ENCODE measurements around the gene PNMT.

DNA sequence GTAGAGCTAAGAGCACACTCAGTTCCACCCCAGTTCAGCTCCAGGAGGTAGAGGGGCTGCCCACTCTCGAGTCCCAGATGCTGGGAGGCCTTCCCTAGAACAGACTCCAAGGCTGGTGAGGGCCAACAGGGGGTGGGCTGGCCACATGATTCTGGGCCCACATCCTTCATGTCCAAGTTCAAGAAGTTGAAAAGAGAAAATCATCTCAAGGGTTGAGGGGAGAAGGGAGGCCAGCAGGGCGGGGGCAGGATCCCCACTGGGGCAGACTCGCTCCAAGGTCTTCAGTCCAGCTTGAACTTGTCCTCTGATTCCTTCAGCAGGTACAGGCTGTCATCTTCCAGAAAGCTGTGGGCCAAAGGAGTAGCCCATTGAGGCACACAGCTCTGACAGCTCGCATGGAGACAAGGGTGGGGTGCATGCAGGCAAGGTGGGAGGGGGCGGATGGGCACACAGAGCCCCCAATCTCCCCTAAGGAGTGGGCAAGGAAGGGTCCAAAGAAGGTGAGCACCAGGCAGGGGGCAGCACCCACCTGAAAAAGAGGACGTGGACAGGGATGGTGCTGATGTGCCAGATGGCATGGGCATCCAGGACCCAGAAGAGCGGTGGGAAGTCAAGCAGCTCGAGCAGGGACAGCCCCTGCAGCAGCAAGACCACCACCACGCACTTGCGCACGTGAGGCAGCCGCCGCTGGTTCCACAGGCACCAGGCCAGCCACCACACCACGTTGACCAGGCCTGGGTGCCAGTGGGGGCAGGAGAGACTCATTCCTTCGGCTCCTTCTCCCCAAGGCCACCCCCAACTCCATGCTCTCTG, 4.5 kb downstream of the PNMT start:
- TF ChIP-seq TARDBP (IDR thresholded peaks at IDR 0.05) (no peak), FOXM1 (IDR thresholded peaks at IDR 0.05; ENCODE audit: borderline replicate concordance) (no peak), ZNF384 (IDR thresholded peaks at IDR 0.05) (no peak), ELF4 (IDR thresholded peaks at IDR 0.05) (no peak), SP1 (IDR thresholded peaks at IDR 0.05) (no peak), ARNT (IDR thresholded peaks at IDR 0.05) (no peak), L3MBTL2 (conservative IDR thresholded peaks at IDR 0.05) (no peak), FOXK2 (IDR thresholded peaks at IDR 0.05) (no peak), SUZ12 (IDR thresholded peaks at IDR 0.05) (no peak), HDGF (IDR thresholded peaks at IDR 0.05; ENCODE audit: borderline replicate concordance) (no peak), FOXA1 (IDR thresholded peaks at IDR 0.05) (no peak)
